Left lung (tissue), 10 donors: ENCODE data around the gene CCSER2. TPM values are rescaled to one million over a fixed set of nuclear protein-coding genes. Genes with fewer than 3 reads are reported as not detected.
A peak's percentile ranks its signal among the peaks of the same experiment; 100 is the strongest.

ENCODE experiments used
- ATAC-seq: fragments of 200-7000 bp; cut with Tn5 transposase; one replicate; pipeline ENCODE4 v1.9.1; 2020; ENCODE audit warnings: moderate library complexity
- DNase-seq, 4 donors: peaks; one replicate each; pipeline ENCODE4 v3.0.0-alpha.2; 2013 to 2020
- H3K27ac ChIP-seq, 2 donors: fragments of 200-600 bp; sonication (generic) in 1 of 2; one replicate each; pipeline versions ENCODE4 v1.5.0 to v1.8.0; 2020 to 2021
- H3K27me3 ChIP-seq, 2 donors: fragments of 200-600 bp; sonication (generic) in 1 of 2; one replicate each; pipeline versions ENCODE4 v1.5.0 to v1.8.0; 2020 to 2021
- H3K36me3 ChIP-seq, 2 donors: fragments of 200-600 bp; sonication (generic) in 1 of 2; one replicate each; pipeline versions ENCODE4 v1.5.0 to v1.8.0; 2020 to 2021
- H3K4me1 ChIP-seq, 2 donors: fragments of 200-600 bp; one replicate each; pipeline ENCODE4 v1.8.0; 2021
- H3K4me3 ChIP-seq, 2 donors: fragments of 200-600 bp; sonication (generic) in 1 of 2; one replicate each; pipeline versions ENCODE4 v1.5.0 to v1.8.0; 2020 to 2021; ENCODE audit warnings: mild to moderate bottlenecking in 1 of 2
- H3K9me3 ChIP-seq, 2 donors: fragments of 200-600 bp; sonication (generic) in 1 of 2; one replicate each; pipeline versions ENCODE4 v1.5.0 to v1.8.0; 2020 to 2021
- intact Hi-C, 2 donors: fragments of 100-400 bp; cut with DNase I; formaldehyde crosslinking; loops; one replicate each; pipeline versions ENCODE4 v1.11.2 to v1.14.2; 2022
- polyA plus RNA-seq, 6 donors: library from polyadenylated mRNA; unstranded; fragments of 120-200 nt; gene quantifications; one replicate each; pipeline ENCODE4 v1.2.1, GENCODE V29; 2013; ENCODE audit not compliant: insufficient read length in 6 of 6
- total RNA-seq, 2 donors: library from RNA; stranded (reverse); fragmentation: NEBNext Ultra II Directional; extraction: Animal tissue kit (Norgen Biotek cat#: 25700); gene quantifications; one replicate each; pipeline ENCODE4 v1.2.1, GENCODE V29; 2021
- TF ChIP-seq, protein P1 (sequence below), 2 donors: fragments of 200-600 bp; sonication (generic) in 1 of 2; IDR thresholded peaks; one replicate each; pipeline versions ENCODE4 v1.5.0 to v1.8.0; 2021; ENCODE audit warnings: antibody characterized with exemption in 2 of 2
- donor health status: DM: no; HTN: yes; CAD: no.
- donor health status: DM: no; HTN: no; CAD: no.

Gene CCSER2
- total and polyA plus RNA-seq, 8 donors = 32.7 to 65.5 (median 37.9) TPM

DNA sequence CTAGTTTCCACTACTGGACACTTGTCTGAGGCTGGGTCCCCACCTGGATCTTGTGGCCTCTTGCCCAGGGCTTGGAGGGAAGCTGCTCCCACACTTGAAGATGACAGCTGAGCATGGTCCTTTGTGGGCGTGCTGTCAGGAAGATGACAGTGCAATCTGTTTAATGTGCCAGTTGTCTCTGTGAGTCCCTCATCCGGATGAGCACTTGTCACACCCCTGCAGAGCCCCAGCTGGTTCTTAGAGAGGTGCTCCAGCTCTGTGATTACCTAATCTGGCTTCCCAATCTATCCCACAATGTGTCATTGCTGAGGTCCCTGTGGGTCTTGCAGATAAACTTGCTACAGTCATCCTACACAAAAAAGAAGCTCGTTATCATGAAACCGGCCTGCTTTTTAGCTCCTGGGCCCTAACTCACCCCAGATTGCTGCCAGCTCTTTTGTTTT lies 34.8 kb upstream of the CCSER2 start:
- Histone ChIP-seq H3K36me3 (no peaks in the 10 kb centered on the region), H3K9me3 (no peaks in the 10 kb centered on the region), H3K4me3 (no peak overlapping the region), H3K4me1 (no peaks in the 10 kb centered on the region), H3K27ac (no peak overlapping the region), H3K27me3 (no peaks in the 10 kb centered on the region)
- intact Hi-C loops = no loop called here
- no peak for ATAC-seq
- no peak for DNase-seq
- TF ChIP-seq, protein P1, sequence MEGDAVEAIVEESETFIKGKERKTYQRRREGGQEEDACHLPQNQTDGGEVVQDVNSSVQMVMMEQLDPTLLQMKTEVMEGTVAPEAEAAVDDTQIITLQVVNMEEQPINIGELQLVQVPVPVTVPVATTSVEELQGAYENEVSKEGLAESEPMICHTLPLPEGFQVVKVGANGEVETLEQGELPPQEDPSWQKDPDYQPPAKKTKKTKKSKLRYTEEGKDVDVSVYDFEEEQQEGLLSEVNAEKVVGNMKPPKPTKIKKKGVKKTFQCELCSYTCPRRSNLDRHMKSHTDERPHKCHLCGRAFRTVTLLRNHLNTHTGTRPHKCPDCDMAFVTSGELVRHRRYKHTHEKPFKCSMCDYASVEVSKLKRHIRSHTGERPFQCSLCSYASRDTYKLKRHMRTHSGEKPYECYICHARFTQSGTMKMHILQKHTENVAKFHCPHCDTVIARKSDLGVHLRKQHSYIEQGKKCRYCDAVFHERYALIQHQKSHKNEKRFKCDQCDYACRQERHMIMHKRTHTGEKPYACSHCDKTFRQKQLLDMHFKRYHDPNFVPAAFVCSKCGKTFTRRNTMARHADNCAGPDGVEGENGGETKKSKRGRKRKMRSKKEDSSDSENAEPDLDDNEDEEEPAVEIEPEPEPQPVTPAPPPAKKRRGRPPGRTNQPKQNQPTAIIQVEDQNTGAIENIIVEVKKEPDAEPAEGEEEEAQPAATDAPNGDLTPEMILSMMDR (IDR thresholded peaks at IDR 0.05) = no peak

DNA sequence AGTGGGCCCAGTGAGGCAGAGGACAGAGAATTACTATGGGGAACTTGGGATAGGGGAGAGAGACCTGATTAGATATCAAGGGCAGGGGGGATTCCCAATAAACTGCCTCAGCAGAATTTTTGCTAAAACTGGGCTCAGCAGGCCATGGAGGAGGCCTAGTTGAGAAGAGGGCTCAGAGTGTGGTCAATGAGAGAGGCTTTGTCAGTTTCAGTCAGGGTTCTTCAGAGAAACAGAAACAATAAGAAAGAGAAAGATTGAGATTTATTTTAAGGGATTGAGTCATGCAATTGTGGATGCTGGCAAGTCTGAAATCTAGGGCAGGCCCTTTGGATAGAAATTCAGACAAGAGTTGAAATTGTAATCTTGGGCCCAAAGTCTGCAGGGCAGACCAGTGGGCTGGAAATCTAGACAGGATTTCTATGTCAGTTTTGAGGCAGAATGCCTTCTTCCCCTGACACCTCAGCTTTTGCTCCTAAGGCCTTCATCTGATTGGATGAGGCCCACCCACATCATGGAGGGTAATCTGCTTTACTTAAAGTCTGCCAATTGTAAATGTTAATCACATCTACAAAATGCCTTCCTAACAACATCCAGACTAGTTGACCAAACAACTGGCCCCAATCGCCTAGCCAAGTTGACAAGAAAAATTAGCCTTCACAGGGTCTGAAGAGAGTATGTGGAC lies 33.5 kb upstream of the CCSER2 start:
- TF ChIP-seq, protein P1 (IDR thresholded peaks at IDR 0.05) = no peak
- H3K27me3 ChIP-seq = no peaks in the 10 kb centered on the region
- peak overlapping the region in 1 of 2 donors; percentile 14 for H3K27ac ChIP-seq
- no peaks in the 10 kb centered on the region for H3K9me3 ChIP-seq
- H3K4me1 ChIP-seq = no peaks in the 10 kb centered on the region
- no peak for DNase-seq
- intact Hi-C loops = no loop called here
- H3K4me3 ChIP-seq = no peak overlapping the region
- ATAC-seq = no peak
- H3K36me3 ChIP-seq = no peaks in the 10 kb centered on the region

DNA sequence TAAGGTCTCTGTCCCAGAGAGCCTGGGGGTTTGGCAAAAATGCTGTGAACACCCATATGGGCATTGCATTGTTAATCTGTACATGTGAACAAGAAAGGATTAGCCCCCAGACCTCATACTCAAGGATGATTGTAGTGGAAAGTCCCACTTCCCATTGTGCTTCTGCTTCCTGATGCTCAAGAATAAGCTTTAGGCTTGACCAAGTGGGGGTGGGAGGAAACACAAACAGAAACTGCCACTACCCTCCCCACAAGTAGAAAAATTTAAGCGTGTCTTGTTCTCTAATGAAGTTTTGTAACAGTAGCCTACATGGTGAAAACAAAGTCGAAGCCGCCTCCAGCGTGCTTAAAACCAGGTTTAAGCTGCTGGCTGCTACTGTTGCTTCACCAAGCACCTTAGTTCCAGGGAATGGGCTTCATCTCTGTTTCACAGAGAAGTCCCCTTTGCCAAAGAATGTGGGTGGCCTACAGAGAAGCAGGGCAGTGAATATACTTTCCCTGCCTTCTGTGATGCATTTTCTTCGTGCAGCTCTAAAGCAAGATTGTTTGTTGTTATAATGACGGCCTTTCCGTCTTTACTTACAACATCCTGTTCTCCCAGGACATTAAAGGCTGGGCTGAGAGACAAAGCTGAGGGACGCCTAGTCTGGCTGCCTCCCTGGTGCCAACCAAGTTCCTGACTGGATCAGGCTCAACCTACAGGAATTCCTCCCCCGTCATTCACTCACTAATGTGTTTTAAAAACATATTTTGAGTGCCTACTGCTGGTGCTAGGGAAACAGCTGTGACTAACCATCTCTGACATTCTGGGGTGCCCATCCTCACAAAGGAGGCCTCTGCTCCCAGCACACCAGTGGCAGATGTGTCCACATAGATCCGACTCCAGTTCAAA lies 32.1 kb upstream of the CCSER2 start:
- Histone ChIP-seq H3K36me3 (no peaks in the 10 kb centered on the region), H3K4me3 (no peak overlapping the region), H3K9me3 (no peaks in the 10 kb centered on the region), H3K27me3 (no peaks in the 10 kb centered on the region), H3K27ac (peak overlapping the region; percentile 13 to 71), H3K4me1 (no peaks in the 10 kb centered on the region)
- ATAC-seq = no peak
- DNase-seq = no peak
- intact Hi-C loops = no loop called here
- TF ChIP-seq, protein P1 (IDR thresholded peaks at IDR 0.05) = no peak

DNA sequence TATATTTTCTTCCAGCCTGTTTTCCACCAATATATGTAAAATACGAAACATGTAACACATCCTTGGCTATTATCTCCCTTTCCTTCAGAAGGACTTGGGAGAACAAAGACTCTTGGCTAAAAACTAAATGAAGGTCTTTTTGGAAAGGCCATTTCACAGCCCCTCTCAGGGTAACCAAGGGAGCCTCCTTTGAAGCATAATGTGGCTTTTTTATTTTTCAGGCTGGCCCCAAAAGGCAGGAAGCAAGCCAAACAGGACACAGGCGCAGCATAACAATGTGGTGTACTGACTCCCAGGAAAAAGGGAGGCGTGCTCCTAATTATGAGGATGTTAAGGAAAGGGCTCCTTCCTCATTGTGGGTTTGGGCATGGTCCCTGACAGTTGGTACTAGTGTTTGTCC lies 30.3 kb upstream of the CCSER2 start:
- no peak for ATAC-seq
- no peak for DNase-seq
- no peaks in the 10 kb centered on the region for H3K36me3 ChIP-seq
- H3K4me1 ChIP-seq = no peaks in the 10 kb centered on the region
- intact Hi-C loops = no loop called here
- TF ChIP-seq, protein P1 (IDR thresholded peaks at IDR 0.05) = no peak
- no peak overlapping the region for H3K4me3 ChIP-seq
- no peaks in the 10 kb centered on the region for H3K9me3 ChIP-seq
- H3K27me3 ChIP-seq = no peaks in the 10 kb centered on the region
- H3K27ac ChIP-seq = no peak overlapping the region

DNA sequence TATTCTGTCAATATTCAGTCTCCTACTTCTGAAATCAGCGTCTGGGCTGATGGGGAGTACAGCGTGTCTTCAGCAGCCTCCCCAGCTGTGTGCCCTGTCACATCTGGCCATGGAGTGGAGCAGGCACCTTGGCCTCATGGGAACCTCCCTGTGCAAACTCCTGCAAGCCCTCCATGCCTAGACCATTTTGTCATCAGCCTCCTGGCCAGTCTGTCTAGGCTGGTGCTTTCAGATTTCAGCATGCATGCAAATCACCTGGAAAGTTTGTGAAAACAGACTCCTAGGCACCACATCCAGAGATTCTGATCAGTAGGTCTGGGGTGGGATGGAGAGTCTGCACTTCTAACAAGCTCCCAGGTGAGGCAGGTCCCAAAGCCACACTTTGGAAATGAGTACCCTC lies 26.2 kb upstream of the CCSER2 start:
- Histone ChIP-seq H3K4me3 (no peak overlapping the region), H3K27me3 (no peaks in the 10 kb centered on the region), H3K27ac (no peak overlapping the region), H3K9me3 (no peaks in the 10 kb centered on the region), H3K36me3 (no peaks in the 10 kb centered on the region), H3K4me1 (no peaks in the 10 kb centered on the region)
- intact Hi-C loops = no loop called here
- ATAC-seq (no peak), DNase-seq (no peak)
- TF ChIP-seq, protein P1 (IDR thresholded peaks at IDR 0.05) = no peak
